GM12891 (cell line): ENCODE results near the gene PLCE1.

Source experiments
- DNase-seq: peaks from one replicate; pipeline ENCODE4 v3.0.0; 2011; ENCODE audit warnings: low spot score; ENCODE audit not compliant: insufficient read length
- FAIRE-seq: peaks from 2 replicates; lab custom pipeline; 2011; peaks lifted over from hg19 to GRCh38; lab: Jason Lieb, UNC
- PAX5 ChIP-seq: IDR thresholded peaks from 2 replicates; pipeline ENCODE4 v1.6.1; 2011; ENCODE audit warnings: low read length, moderate library complexity, mild to moderate bottlenecking; ENCODE audit not compliant: insufficient read depth, severe bottlenecking
- POLR2A ChIP-seq: IDR thresholded peaks from 2 replicates; pipeline ENCODE4 v1.6.1; 2011; ENCODE audit warnings: low read depth, low read length, control low read depth
- POLR2AphosphoS5 ChIP-seq: IDR thresholded peaks from 2 replicates; pipeline ENCODE4 v1.6.1; 2011; ENCODE audit warnings: low read depth, low read length, control low read depth
- POU2F2 ChIP-seq: IDR thresholded peaks from 2 replicates; pipeline ENCODE4 v1.6.1; 2011; ENCODE audit warnings: low read depth, mild to moderate bottlenecking, control low read depth, low read length, moderate library complexity
- SPI1 ChIP-seq: IDR thresholded peaks from 2 replicates; pipeline ENCODE4 v1.6.1; 2011; ENCODE audit warnings: low read depth, low read length, control low read depth
- TAF1 ChIP-seq: IDR thresholded peaks from 2 replicates; pipeline ENCODE4 v1.6.1; 2011; ENCODE audit warnings: low read depth, low read length, control low read depth

PLCE1 gene

GRCh38 chr10:94038024-94038423, 44.3 kb downstream of the PLCE1 start:
- TF ChIP-seq PAX5 (no peak), POLR2AphosphoS5 (no peak), POLR2A (no peak)
- FAIRE-seq (no peak), DNase-seq (no peak)

GRCh38 chr10:94041206-94041605, 47.5 kb downstream of the PLCE1 start:
- DNase-seq = no peak
- TF ChIP-seq TAF1 (no peak), POLR2AphosphoS5 (no peak), SPI1 (no peak), POLR2A (no peak), POU2F2 (no peak), PAX5 (no peak)
- FAIRE-seq = no peak

GRCh38 chr10:94042001-94042833, 48.5 kb downstream of the PLCE1 start:
- TF ChIP-seq TAF1 (no peak), POLR2AphosphoS5 (no peak), POU2F2 (no peak), SPI1 (no peak), POLR2A (no peak), PAX5 (no peak)
- FAIRE-seq (no peak), DNase-seq (no peak)

GRCh38 chr10:94042834-94043175, 49.1 kb downstream of the PLCE1 start:
- FAIRE-seq (no peak), DNase-seq (no peak)
- TF ChIP-seq TAF1 (no peak), POU2F2 (no peak), POLR2AphosphoS5 (no peak), POLR2A (no peak), SPI1 (no peak), PAX5 (no peak)
